Neural progenitor cell (in vitro differentiated cells): ENCODE data around the gene PACS1.

Experiments
- EZH2 ChIP-seq: fragments of 200-600 bp; sonication (generic); IDR thresholded peaks from 2 replicates; pipeline ENCODE4 v1.6.1; 2017; ENCODE audit warnings: antibody characterized with exemption, mild to moderate bottlenecking, moderate library complexity
- TF ChIP-seq, protein P1 (sequence below): fragments of 200-600 bp; sonication (generic); IDR thresholded peaks from 2 replicates; pipeline ENCODE4 v1.5.1; 2017; ENCODE audit warnings: antibody characterized with exemption, mild to moderate bottlenecking

DNA sequence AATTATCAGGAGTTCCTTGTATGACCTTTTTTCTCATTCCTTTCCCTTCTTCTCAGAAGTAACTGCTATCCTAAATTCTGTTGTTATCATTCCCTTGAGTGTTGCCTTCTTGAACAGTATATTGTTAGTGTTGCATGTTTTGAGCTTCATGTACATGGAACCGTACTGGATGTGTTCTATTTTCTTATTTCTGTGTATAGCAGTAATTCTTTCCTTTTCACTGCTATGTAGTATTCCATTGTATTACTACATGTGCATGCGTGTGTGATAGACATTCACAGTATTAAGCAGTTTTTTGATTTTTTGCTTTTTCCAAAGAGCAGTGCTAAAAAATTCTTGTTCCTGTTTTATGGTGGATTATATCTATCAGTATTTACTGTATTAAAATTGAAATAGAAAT lies 108.1 kb downstream of the PACS1 start:
- TF ChIP-seq, protein P1, sequence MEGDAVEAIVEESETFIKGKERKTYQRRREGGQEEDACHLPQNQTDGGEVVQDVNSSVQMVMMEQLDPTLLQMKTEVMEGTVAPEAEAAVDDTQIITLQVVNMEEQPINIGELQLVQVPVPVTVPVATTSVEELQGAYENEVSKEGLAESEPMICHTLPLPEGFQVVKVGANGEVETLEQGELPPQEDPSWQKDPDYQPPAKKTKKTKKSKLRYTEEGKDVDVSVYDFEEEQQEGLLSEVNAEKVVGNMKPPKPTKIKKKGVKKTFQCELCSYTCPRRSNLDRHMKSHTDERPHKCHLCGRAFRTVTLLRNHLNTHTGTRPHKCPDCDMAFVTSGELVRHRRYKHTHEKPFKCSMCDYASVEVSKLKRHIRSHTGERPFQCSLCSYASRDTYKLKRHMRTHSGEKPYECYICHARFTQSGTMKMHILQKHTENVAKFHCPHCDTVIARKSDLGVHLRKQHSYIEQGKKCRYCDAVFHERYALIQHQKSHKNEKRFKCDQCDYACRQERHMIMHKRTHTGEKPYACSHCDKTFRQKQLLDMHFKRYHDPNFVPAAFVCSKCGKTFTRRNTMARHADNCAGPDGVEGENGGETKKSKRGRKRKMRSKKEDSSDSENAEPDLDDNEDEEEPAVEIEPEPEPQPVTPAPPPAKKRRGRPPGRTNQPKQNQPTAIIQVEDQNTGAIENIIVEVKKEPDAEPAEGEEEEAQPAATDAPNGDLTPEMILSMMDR, result no peak
- no peak for TF ChIP-seq EZH2
